AG20443 (cell line): ENCODE measurements around the gene LONRF3.
A peak's percentile ranks its signal among the peaks of the same experiment; 100 is the strongest.

Experiments used
- DNase-seq: peaks from one replicate; pipeline ENCODE4 v3.0.0; 2012; ENCODE audit warnings: low spot score, mixed read lengths

Gene LONRF3

DNA sequence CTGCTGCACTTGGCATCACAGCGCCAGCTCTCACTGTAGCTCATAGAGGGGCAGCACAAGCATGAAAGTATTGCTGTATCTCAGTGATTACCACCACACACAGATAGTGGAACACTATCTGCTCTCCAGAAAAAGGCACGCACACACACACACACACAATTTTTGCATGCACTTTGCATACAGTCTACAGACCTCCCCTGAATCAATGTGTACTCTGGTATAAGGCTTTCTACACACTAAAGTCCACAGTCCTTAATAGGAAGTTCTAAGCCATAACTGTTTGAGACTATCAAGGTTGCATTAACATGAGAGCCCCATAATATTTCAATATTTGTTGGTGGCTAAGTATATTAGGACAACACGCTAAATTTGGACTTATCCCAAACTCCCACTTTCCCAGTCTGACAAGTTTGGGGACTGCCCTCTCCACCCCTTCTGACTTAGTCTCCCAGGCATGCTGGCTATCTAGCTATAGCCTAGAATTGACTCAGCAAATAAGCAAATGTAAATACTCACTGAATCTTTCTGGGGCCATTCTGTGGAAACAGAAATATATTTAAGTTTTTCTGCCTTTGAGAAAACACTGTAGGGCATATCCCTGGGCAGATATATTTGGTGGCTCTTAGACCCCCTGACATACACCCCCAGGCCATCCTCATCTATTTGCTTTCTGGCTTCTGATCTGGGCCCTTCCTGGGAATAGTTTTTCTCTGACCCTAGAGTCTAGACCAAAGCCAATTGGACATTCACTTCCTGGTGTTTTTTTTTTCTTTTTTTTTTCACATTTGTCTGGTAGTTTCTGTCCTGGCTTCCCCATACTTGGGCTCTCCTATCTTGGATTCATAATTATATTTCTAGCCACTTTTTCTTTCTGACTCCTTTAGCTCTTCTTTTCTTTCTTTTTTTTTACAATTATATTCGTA lies 62.0 kb downstream of the LONRF3 start:
- DNase-seq: no peak

DNA sequence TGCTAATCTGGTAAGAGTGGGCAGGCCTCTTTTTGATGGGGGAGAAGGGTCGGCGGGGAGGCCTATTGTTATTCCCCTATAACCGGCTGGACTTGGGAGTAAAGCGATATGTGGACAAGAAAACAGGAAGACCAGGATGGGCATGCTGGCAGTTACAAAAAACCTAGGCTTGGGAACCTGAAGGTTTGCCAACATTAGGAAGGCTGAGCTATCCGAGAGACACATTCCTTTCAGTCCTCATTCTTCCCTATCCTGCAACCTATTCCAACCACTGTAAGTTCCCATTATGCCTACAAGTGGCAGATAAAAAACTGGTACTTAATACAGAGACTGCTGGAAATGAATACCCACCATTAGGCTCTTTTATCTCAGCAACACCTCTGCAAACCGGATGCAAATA lies 66.0 kb downstream of the LONRF3 start:
- peak; percentile 14 for DNase-seq

- peak; percentile 69 for DNase-seq
Observed at GRCh38 chrX:119041175-119041574, 66.8 kb downstream of the LONRF3 start.

DNA sequence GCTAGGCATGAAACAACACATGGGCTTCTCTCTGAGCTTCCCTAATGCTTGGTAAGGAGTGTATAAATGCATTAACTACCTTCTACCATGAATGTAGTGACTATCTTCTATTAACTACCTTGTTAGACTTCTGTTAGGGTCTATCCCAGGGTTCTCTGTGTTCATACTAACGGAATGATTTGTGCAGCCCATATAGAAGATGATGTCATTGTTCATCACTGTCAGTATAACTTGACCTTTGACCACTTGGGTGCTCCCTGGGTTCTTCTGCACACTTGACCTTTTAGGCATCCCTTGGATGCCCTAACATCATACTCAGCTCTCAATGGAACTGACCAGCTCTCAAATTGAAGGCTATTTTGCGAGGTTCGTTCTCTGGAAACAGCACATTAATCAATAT lies 67.6 kb downstream of the LONRF3 start:
- no peak for DNase-seq

DNA sequence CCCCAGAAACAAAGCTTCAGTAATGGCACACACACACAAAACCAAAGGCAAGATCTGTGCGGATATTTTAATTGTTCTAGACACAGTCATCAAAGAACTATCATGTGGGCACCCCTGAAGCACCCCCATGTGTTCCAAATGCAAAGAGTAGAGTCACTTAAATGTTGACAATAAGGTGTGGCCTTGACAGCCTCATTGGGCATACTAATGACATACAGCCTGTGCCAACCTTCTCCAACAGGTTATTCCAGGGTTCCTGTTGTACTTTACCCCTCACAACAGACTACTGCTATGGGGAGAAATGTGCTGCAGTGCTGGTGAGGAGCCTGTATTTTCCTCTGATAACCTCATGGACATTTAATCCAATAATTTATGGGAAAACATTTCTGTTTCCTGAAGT lies 68.6 kb downstream of the LONRF3 start:
- DNase-seq: no peak

DNA sequence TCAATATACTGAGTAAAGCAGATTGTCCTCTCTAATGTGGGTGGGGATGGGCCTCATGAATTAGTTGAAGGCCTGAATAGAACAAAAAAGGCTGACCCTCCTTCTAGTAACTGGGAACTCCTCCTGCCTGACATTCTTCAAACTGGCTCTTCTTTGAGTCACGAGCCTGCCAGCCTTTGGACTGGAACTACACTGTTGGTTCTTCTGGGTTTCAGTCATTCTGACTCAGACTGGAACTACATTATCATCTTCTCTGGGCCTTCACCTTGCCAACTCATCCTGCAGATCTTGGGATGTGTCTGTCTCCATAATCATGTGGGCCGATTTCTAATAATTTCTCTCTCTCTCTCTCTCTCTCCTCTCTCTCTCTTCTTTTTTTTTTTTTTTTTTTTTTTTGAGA lies 71.5 kb downstream of the LONRF3 start:
- DNase-seq: no peak

- DNase-seq: no peak
Observed at GRCh38 chrX:119055687-119056086, 81.3 kb downstream of the LONRF3 start.

DNA sequence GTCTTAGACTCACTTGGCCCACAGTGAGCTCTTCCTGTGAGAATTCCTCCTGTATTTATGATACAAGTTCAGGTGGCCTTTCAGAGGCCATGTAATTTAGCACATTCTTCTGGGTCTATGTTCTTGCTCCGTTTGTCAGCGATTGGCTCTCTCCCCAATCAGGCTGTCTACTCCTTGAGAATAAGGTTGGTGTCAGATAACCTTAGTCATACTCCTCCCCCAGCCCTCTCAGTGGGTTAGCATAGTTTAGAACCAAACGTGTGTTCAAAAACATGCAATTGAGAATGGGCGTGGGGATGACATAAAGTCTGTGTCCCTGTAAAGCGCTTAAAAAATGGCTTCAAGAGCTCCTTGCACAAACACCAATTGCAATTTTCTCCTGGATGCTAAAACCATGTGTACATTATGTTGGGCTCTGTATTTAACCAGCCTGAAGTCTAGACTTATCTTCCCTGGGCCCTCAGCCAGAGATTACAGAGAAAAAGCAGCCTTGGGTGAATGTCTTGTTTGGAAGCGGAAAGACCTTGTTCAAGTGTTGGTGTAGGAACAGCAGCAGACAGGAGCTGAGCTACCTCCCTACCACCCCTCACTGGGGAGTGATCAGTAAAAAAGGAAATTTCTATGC lies 88.4 kb downstream of the LONRF3 start:
- DNase-seq: no peak

GRCh38 chrX:119063428-119063827 lies 89.0 kb downstream of the LONRF3 start:
- no peak for DNase-seq

- DNase-seq: peak; percentile 72
Observed at GRCh38 chrX:119067023-119067739, 92.8 kb downstream of the LONRF3 start.
